Measurements from ENCODE around the gene SNCA.

Gene SNCA

DNA sequence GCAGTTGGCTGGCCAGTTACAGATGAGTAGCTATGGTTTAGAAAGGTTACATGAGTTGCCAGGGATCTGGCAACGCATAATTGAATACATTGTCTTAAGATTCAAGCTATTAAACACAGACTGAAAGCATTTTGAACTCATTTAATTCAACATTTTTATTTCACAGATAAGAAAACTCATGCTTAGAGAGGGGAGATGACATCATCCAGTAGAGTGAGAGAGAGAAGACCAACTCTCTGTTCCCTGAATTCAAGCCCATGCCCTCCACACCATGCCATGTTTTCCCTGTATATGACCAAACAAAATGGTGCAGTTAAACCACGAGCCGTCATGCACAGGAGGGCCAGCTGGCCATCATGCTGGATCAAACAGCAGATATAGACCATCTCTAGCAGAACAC lies 22.6 kb downstream of the SNCA start:
- DNase-seq (ENCODE audit: low read depth in 2 of 2): no peak

DNA sequence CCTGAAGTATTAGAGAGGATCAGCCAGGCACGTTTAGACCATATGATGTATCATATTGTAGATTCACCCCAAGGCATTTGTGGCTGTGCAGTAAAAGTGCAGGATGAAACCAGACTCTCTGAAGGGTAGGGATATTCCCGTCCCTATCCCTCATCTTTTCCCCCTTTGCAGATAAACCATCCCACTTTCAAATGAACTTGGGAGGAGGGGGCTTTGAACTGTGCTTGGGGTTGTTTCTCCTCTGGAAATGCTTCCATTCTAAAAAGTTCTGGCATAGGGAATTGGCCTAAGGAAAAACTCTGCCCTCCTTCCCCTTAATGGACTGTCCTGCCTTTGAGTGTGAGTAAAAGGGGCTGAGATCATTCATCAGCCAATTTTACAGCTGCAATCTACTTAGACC lies 23.8 kb downstream of the SNCA start:
- no peak for DNase-seq (ENCODE audit: low read depth in 2 of 2)

DNA sequence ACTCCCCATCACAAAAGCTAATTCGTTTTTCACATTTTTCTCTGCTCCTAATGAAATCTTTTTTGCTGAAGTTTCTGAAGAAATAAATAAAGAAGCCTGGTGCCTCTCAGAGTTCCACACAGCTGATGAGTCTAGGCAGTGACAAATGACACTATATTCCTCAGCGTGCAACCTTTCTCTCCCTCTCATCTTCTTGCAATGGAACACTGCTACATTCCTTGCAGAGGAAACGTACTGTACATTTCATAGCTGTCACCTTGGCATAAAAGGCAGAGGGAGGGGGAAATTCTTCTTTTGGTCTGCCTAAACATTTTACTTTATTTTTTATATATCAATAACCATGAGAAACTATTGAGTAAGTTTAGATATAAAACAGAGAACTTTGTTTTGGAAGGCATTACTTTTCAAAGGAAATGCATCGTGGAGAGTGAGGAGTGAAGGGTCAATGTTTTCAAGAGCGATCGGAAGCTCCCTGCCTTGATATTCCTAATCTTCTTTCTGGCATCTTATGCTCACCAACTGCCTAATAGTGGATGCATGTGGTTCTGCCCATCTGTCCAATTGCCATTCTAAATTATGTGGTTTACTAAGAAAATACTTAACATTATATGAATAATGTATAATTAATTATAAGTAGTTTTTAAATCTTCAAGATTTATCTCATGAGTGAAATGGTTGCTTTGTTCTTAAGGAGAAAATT lies 29.4 kb downstream of the SNCA start:
- DNase-seq (ENCODE audit: low read depth in 2 of 2): no peak

DNA sequence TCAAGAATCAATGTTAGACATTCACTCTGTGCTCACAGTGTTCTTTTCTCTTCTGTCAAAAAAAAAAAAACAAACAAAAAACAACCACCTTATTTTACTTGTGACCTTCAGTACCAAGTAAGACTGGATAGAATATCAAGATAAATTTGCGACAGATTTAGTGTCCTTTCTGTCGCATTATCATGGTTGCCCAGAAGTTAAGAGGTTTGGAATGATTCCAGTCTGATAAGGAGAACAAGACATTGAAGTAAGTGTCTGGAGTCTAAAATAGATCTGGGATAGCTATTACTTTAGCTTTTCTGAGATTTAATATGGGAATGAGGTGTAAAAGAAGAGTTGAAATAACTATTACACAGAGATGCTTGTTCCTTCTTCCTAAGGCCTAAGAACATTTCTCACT lies 31.7 kb downstream of the SNCA start:
- no peak for DNase-seq (ENCODE audit: low read depth in 2 of 2)

DNA sequence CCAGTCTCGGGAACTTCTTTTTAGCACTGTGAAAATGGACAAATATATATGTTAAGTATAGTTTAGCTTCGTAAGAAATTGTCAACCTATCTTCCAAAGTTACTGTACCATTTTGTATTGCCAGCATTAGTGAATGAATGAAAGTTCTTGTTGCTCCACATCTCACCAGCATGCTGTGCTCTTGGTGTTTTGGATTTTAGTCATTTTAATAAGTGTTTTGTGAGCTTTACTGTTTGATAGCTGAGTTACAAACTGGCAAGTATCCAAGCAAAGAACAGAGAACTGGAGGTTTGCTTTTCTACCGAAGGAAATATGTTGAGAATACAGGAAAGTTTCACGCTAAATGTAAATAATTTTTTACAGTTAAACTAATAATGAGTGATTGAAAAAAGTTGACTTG lies 33.0 kb downstream of the SNCA start:
- DNase-seq (ENCODE audit: low read depth in 2 of 2): no peak

DNA sequence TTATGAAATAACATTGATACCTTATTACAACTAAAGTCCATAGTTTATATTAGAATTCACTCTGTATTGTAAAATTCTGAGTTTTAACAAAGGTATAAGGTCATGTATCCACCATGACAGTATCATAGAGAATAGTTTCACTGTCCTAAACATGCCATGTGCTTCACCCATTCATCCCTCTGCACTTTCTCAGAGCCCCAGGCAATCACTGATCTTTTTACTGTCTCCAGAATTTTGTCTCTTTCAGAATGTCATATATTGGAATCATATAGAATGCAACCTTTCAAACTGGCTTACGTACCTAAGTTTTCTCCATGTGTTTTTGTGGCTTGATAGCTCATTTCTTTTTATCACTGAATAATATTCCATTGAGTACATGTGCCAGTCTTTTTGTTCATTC lies 33.9 kb downstream of the SNCA start:
- DNase-seq (ENCODE audit: low read depth in 2 of 2): no peak

DNA sequence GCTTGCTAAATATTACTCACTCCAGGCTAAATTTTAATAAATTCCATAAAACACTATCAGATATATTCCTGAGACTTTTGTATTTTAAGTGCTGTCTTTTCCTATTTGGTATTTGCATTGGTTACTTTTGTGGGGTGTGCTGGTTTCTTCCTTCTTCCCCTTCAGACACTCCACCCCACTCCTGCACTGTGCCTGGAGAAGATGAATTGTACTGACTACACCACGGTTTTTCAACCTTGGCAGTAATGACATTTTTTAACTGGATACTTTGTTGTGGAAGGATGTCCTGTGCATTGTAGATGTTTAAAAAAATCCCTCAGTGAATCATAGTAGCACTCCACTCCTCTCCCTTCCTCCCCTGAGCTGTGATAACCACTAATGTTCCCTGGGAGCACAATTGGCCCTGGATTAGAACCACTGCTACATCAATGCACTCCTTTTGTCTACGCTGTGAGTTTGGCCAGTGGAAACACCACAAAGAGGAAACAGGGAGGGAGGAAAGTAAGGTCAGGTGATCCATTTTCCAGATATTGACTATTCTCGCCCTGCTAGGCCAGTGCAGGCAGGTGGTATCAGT lies 36.3 kb downstream of the SNCA start:
- no peak for DNase-seq (ENCODE audit: low read depth in 2 of 2)

DNA sequence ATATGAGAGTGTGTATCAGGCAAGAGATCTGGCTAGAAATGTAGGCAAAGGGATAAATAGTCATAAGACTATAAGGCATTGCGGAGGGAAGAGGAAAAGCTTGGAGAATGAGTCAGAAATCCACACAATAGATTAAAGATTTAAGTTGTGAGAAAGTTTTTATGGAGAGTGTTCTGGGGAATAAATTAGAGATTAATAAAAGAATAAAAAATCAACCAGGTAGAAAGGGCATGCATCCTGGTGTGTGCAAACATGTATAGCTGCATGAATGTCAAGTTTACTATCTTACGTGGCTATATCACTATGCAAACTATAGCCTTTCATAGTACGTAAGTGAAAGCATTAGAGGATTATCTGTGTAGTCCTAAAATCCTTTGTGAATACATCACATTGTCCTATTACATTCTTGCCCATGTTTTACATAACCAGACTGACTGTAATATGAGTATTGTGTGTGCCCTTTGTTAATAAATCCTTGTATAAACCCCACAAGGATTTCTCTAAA lies 36.9 kb downstream of the SNCA start:
- DNase-seq (ENCODE audit: low read depth in 2 of 2): no peak

DNA sequence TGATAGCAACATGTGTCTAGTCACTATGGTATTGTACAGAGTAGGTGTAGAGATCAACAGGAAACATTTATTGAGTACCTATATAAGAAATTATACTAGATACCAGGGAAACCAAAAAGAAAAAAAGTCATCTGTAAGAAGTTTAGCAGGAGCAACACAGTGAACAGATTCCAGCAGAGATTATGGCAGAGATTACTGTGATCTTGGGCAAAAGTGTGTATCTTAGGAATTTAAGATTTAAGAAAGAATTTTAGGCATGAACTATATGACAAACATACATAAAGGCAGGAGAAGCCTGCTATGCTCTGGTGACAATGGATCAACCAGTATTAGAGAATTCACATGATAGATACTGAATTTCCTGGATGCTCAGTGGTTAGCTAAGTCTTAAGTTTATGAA lies 37.9 kb downstream of the SNCA start:
- DNase-seq (ENCODE audit: low read depth in 2 of 2): no peak

DNA sequence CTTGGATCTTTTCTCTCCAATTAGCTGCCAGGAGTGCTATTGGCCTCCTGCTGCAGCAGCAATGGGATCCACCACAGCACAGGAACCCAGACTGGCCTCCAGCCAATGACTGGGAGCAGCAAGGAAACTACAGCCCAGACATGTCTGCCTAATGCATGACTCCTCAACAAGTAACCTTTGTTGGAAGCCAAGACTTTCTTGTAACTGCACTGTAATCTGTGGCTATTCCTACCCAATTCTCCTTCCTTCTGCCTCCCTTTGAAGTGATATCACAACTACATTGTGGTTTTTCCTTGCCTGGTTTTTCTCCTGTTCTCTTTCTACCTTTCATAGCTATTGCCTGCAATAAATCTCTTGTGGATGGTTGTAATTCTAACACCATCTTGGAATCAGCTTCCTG lies 39.8 kb downstream of the SNCA start:
- DNase-seq (ENCODE audit: low read depth in 2 of 2): no peak

DNA sequence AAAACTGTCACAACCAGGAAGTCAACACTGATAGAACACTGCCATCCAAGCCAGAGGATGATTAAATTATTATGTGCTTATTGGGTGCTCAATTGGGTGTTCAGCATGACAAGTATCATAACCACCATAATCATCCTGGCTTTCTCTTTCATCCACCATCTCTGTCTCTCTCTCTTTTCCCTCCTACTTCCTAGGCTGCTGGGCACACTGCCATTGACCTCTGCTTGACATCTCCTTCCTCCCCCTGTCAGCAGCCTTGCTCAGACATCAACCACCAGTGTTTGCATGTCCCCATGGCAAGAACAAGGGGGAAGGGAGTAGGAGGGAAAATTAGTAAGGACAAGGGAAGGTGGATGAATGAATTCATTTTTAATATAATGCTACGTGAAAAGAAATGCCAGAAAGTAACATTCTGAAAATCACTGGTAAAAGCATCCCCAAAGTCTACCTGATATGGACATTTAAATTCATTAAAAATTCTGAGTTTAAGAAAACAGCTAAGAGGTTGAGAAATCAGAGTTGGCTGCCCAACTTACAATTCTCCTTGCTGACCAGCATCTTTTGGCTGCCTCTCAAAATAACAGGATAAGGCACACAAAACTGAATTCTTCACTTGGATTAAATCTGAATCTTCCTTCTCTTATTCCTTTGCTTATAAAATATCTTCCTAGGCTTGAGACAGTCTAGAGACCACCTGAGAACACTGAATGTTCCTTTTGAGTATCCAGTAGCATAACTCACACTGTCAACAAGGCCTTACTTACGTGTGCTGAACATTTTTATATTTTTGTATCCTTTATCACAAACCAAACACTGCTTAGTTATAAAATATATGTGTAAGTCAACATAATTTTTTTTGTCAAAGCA lies 48.5 kb downstream of the SNCA start:
- DNase-seq (ENCODE audit: low read depth in 2 of 2): no peak

DNA sequence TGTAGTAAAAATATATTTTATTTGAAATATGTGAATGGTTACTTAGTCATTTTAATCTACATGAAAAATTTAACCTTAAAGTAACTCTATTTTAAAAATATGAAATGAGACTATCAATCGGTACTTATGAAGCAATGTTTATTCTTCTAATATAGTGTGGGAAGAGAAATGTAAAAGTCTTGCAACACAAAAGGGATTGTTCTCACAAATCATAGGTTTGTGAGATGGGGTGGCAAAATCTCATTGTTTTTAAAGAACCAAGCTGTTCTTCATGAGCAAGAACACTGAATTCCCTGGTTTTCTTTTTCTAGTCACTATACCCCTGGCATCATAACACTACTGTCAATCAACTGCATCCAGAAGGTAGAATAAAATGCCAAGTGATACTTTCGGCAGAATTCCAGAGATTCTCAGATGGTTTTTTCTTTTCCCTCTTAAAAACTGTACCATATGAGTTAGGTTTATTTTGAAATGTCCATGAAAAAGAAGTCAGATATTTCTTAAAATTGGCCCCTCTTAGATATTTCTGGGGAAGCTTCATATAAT lies 52.2 kb downstream of the SNCA start:
- DNase-seq (ENCODE audit: low read depth in 2 of 2): no peak

DNA sequence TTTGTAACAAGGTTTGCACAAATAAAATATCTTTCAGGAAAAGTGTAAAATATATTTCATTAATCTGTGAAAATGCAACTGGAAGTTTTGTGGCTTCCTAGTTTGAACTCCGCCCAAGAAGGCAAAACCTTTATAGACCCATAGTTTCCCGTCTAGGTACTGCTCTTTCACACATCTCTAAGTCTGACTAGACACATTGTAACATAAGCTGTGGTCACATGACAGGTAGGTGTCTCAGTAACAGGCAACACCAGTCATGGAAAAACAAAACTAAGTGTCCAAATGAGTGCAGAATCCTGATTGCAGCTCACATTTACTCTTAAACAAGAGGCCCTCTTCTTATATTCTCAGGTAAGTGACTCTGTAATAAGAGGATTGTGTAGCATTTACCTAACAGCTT lies 55.6 kb downstream of the SNCA start:
- no peak for DNase-seq (ENCODE audit: low read depth in 2 of 2)

DNA sequence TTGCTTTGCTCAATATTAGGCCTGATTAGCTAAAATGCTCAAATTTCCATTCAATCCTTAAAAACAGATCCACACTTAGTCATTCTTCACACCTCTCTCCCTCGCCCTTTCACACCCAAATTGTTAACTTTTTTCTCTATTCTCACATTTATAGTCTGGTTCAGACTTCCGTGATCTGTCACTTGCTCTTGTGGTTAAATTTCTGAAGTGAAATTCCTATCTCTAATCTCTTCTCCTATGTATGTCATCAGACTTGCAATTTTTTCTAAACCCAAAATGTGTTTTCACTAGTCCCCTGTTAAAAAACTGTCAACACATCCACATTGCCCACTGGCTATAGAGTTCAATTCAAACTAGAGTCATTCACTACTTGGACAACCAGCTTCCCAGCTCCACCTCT lies 63.2 kb downstream of the SNCA start:
- no peak for DNase-seq (ENCODE audit: low read depth in 2 of 2)

DNA sequence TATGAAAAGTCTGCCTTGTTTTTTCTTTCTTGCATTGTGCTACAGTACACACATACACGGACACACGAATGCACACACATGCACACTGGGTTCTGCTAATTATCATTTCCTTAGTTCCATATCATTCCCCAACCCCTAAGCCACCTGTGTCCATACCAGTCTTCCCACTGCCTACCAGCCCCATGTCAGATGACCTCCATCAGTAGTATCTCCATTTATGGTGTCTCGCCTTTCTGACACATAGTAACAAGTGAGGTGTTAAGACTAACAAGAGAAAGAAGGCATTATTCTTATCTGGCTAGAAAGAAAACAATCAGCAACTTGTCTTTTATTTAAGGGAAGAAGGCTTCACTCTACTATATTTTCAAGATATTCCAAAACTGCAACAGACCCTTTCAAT lies 67.1 kb downstream of the SNCA start:
- no peak for DNase-seq (ENCODE audit: low read depth in 2 of 2)

DNA sequence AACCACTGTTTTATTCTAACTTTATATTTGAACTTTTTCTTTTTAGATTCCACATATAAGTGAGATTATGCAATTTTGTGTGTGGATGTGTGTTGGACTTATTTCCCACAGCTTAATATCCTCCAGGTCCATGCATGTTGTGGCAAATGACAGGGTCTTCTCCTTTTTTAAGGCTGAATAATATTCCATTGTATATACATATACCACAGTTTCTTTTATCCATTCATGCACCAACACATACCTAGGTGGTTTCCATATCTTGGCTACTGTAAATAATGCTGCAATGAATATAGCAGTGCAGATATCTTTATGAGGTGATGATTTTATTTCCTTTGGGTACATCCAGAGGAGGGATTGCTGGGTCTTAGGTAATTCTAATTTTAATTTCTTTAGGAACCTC lies 69.0 kb downstream of the SNCA start:
- no peak for DNase-seq (ENCODE audit: low read depth in 2 of 2)

DNA sequence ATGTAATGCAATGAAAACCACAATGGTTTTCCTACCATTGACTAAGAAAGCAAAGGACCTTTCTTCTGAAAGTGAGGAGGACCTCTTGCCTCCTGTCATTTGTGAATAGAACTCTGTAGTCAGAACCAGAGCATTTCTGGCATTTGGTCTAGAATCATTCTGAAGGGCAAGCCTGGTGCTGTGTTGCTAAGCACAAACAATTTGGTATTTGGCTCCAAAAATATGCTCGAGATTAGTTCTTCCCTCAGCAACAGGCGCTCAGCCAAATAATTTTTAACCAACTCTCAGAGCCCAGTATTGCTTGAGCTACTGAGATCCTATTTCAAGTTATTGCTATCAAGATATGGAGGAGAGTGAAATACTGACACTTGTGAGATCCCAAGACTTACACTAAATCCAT lies 71.0 kb downstream of the SNCA start:
- DNase-seq (ENCODE audit: low read depth in 2 of 2): no peak

DNA sequence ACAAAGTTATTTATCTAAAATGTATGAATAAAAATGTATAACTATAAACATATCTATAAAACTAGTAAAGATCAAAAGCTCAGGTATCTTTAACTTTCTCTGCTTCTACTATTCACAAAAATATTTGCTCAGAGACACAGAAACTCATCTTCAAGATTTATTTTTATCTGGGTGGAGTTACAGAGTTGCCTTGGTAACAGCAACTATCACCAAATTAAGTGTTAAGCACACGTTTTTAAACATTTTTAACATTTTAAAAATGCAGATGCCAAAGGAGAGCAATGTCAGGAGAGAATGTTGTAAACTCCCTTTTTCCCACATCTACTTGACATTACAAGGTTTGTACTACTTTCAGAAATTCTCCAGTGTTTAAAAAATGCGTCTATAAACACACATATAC lies 71.4 kb downstream of the SNCA start:
- no peak for DNase-seq (ENCODE audit: low read depth in 2 of 2)

DNA sequence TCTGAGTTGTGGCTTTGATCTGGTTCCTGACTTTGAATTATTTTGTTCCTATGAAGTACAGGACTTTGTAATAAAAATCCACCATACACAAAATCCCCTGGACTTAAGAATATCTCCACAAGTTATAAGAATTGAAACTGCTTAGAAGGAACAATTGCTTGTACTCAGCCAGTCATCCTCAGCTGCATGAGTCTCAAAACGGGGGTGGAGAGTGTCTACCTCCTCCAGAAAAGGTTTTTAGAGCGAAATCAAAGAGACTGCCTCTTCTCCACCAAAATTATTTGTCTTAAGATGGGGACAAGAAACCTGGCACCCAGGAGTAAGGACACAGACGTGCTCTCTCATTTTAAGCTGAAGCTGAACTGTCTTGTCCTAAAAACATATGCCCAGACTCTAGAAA lies 74.7 kb downstream of the SNCA start:
- no peak for DNase-seq (ENCODE audit: low read depth in 2 of 2)

DNA sequence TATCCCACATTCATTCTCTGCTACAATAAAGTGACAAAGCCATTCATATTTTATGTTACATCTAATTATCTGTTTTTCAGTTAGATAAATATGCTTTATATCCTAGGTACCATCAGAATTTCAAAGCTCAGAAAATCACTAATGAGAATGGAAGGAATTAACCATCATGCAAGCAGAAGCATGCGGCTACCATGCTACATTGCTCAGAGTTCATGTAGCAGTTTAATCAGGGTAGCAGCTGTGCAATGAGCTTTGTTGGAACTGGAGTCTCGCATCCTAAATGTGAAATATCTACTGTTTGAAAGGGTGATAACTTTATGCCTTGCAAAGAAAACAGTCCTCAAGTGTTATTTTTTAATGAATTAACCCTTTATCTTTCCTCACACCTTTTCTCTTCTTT lies 77.5 kb downstream of the SNCA start:
- no peak for DNase-seq (ENCODE audit: low read depth in 2 of 2)

DNA sequence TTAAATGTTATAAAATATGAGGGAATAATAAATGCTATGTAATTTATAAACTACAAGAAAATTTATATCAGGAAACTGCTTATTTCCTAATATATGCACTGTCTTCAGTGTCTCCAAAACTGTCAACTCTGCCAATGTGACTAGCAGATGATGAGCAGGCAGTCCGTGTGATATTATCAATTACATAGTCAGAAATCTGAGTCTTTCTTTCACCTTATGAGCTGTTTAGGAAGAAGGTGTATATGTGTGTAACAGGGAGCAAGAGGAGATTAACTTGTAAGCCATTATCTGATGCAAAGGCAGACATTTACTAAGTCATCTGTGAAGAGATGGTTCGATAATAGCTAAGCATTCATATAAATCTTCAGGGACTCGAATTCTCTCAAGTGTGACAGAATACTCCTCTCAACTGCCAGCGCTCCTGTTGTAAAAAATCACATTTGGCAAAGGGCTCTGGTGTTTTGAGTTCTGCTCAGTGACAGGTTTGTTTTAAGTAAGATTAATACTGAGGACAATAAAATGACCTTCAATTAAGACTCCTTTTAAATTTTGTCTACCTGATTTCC lies 79.7 kb downstream of the SNCA start:
- DNase-seq (ENCODE audit: low read depth in 2 of 2): no peak

DNA sequence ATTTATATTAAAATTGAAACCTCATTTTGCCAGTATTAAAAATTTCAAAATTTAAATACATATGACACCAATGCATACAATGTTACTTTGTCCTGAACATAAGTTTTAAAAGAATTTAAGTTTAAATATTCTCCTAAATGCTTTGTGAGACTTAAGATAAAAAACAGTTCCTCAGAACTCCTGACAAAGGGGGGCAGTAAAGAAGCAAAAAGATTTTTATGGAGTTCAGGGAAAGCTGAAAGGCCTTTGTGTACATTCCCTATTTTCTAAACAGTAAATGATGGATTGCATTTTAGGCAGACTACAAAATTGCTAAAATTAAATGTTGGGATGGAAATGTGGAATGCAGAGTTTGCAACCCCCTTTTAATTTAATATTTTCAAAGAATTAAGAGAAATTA lies 81.7 kb downstream of the SNCA start:
- no peak for DNase-seq (ENCODE audit: low read depth in 2 of 2)
